Naive thymus-derived CD8-positive, alpha-beta T cell (primary cell): ENCODE data around the gene DCXR. TPM values are rescaled to one million over a fixed set of nuclear protein-coding genes. Genes with fewer than 3 reads are reported as not detected.

Source experiments
- ATAC-seq, 2 donors: fragments of 150-1000 bp; cut with Tn5 transposase in 1 of 2; sonication (Bioruptor Pico), chemical (Tn5 transposase) in 1 of 2; 1 replicate in 1 of 2; 2 replicates in 1 of 2; pipeline ENCODE4 v1.10.0; 2021; ENCODE audit warnings: mild to moderate bottlenecking in 2 of 2, moderate library complexity in 2 of 2
- POLR2A ChIA-PET: fragments of 350-600 bp; sonication (Branson Sonifier 250); formaldehyde crosslinking; loops from one replicate; lab custom pipeline; 2021; ENCODE audit warnings: antibody characterized with exemption; lab: Charles Lee
- DNase-seq, 10 donors: peaks; one replicate each; pipeline versions ENCODE4 v3.0.0 to v3.0.0-alpha.2; 2020 to 2022
- H3K27ac Mint-ChIP-seq, 10 donors: one replicate each; pipeline ENCODE4 v1.8.0; 2020 to 2022; ENCODE audit warnings: mild to moderate bottlenecking in 10 of 10, mixed read lengths in 10 of 10, moderate library complexity in 4 of 10, inconsistent platforms in 1 of 10
- H3K27me3 Mint-ChIP-seq, 5 donors: one replicate each; pipeline ENCODE4 v1.8.0; 2021 to 2022; ENCODE audit warnings: mixed read lengths in 5 of 5
- H3K36me3 Mint-ChIP-seq, 3 donors: one replicate each; pipeline ENCODE4 v1.8.0; 2020 to 2022; ENCODE audit warnings: mixed read lengths in 3 of 3, mild to moderate bottlenecking in 2 of 3, inconsistent platforms in 1 of 3
- H3K4me1 Mint-ChIP-seq, 4 donors: one replicate each; pipeline ENCODE4 v1.8.0; 2021 to 2022; ENCODE audit warnings: mixed read lengths in 4 of 4
- H3K4me3 Mint-ChIP-seq, 10 donors: one replicate each; pipeline ENCODE4 v1.8.0; 2020 to 2022; ENCODE audit warnings: mild to moderate bottlenecking in 10 of 10, mixed read lengths in 10 of 10, moderate library complexity in 6 of 10, inconsistent platforms in 1 of 10
- H3K9me3 Mint-ChIP-seq, 9 donors: one replicate each; pipeline ENCODE4 v1.8.0; 2020 to 2022; ENCODE audit warnings: mixed read lengths in 9 of 9, mild to moderate bottlenecking in 3 of 9, inconsistent platforms in 1 of 9, moderate library complexity in 1 of 9
- polyA plus RNA-seq, 3 donors: library from polyadenylated mRNA; unstranded; fragments of 300-500 nt; fragmentation: Illumina TruSeq; gene quantifications; one replicate each; pipeline ENCODE4 v1.2.3, GENCODE V29; 2021
- total RNA-seq, 8 experiments: library from RNA in 2 of 8; stranded (reverse) in 2 of 8; gene quantifications; one replicate each; pipeline ENCODE4 v1.2.3 and lab custom pipeline; 2021 to 2026

DCXR gene
- total and polyA plus RNA-seq, 5 experiments from 2014 or later, result 72.5 to 185 (median 113) TPM

- peaks cover 0 to 4% (median 0%) of the 10 kb centered on the region in 4 donors for H3K4me1 Mint-ChIP-seq
- peaks cover 0 to 10% (median 0%) of the 10 kb centered on the region in 3 donors for H3K36me3 Mint-ChIP-seq
- no peak for ATAC-seq
- POLR2A ChIA-PET, result no interaction called here
- H3K27ac Mint-ChIP-seq, result no peak overlapping the region
- H3K4me3 Mint-ChIP-seq, result no peak overlapping the region
- H3K9me3 Mint-ChIP-seq, result no peaks in the 10 kb centered on the region
- DNase-seq, result no peak
- no peaks in the 10 kb centered on the region for H3K27me3 Mint-ChIP-seq
These were observed 35.9 kb downstream of the DCXR start for GRCh38 chr17:82001571-82002056.

GRCh38 chr17:82000803-82001570 is 36.5 kb downstream of the DCXR start:
- H3K27me3 Mint-ChIP-seq, result no peaks in the 10 kb centered on the region
- peaks cover 0 to 12% (median 0%) of the 10 kb centered on the region in 3 donors for H3K36me3 Mint-ChIP-seq
- H3K4me3 Mint-ChIP-seq, result no peak overlapping the region
- DNase-seq, result no peak
- POLR2A ChIA-PET, result no interaction called here
- H3K27ac Mint-ChIP-seq, result no peak overlapping the region
- ATAC-seq, result no peak
- H3K9me3 Mint-ChIP-seq, result no peaks in the 10 kb centered on the region
- peaks cover 0 to 2% (median 0%) of the 10 kb centered on the region in 4 donors for H3K4me1 Mint-ChIP-seq

GRCh38 chr17:81999976-82000802 is 37.3 kb downstream of the DCXR start:
- no peak overlapping the region for H3K4me3 Mint-ChIP-seq
- no peaks in the 10 kb centered on the region for H3K9me3 Mint-ChIP-seq
- H3K27me3 Mint-ChIP-seq, result no peaks in the 10 kb centered on the region
- no peak for DNase-seq
- no peak for ATAC-seq
- H3K4me1 Mint-ChIP-seq, result no peaks in the 10 kb centered on the region
- POLR2A ChIA-PET, result no interaction called here
- H3K36me3 Mint-ChIP-seq, result peaks cover 0 to 12% (median 0%) of the 10 kb centered on the region in 3 donors
- no peak overlapping the region for H3K27ac Mint-ChIP-seq

GRCh38 chr17:81999587-81999975 is 37.9 kb downstream of the DCXR start:
- no peaks in the 10 kb centered on the region for H3K9me3 Mint-ChIP-seq
- DNase-seq, result no peak
- ATAC-seq, result no peak

GRCh38 chr17:81998691-81999438 is 38.6 kb downstream of the DCXR start:
- Mint-ChIP-seq H3K9me3 (no peaks in the 10 kb centered on the region), H3K27me3 (no peaks in the 10 kb centered on the region), H3K27ac (peak overlapping the region in 1 of 10 donors; percentile 34), H3K36me3 (peaks cover 0 to 12% (median 0%) of the 10 kb centered on the region in 3 donors), H3K4me1 (peaks cover 0 to under 1% (median 0%) of the 10 kb centered on the region in 4 donors), H3K4me3 (no peak overlapping the region)
- POLR2A ChIA-PET, result interaction anchor here (0.7 kb wide), 1 partner anchor 334 kb away, joined by 5 read pairs; no protein-coding TSS in a partner anchor
- ATAC-seq, result no peak
- DNase-seq, result no peak

More at GRCh38 chr17:81999587-81999975, 37.9 kb downstream of the DCXR start:
- H3K4me1 Mint-ChIP-seq, result no peaks in the 10 kb centered on the region
- H3K36me3 Mint-ChIP-seq, result peaks cover 0 to 12% (median 0%) of the 10 kb centered on the region in 3 donors
- no peaks in the 10 kb centered on the region for H3K27me3 Mint-ChIP-seq
- no peak overlapping the region for H3K27ac Mint-ChIP-seq
- no peak overlapping the region for H3K4me3 Mint-ChIP-seq
- POLR2A ChIA-PET, result interaction anchor here (0.7 kb wide), 1 partner anchor 335 kb away, joined by 5 read pairs; no protein-coding TSS in a partner anchor

- Mint-ChIP-seq H3K4me1 (peaks cover 0 to 5% (median 0%) of the 10 kb centered on the region in 4 donors), H3K9me3 (no peaks in the 10 kb centered on the region), H3K36me3 (peaks cover 0 to 12% (median 0%) of the 10 kb centered on the region in 3 donors), H3K27me3 (no peaks in the 10 kb centered on the region), H3K4me3 (no peak overlapping the region), H3K27ac (peak overlapping the region in 1 of 10 donors; percentile 34)
- POLR2A ChIA-PET, result no interaction called here
- DNase-seq (no peak), ATAC-seq (no peak)
These were observed 39.3 kb downstream of the DCXR start for GRCh38 chr17:81998212-81998611.

GRCh38 chr17:81996757-81997441 is 40.6 kb downstream of the DCXR start:
- peaks cover 0 to 5% (median 0%) of the 10 kb centered on the region in 4 donors for H3K4me1 Mint-ChIP-seq
- DNase-seq (no peak), ATAC-seq (no peak)
- no peaks in the 10 kb centered on the region for H3K9me3 Mint-ChIP-seq
- no peaks in the 10 kb centered on the region for H3K27me3 Mint-ChIP-seq
- peaks cover 0 to 12% (median 0%) of the 10 kb centered on the region in 3 donors for H3K36me3 Mint-ChIP-seq
- no peak overlapping the region for H3K4me3 Mint-ChIP-seq
- H3K27ac Mint-ChIP-seq, result no peak overlapping the region
- POLR2A ChIA-PET, result no interaction called here

GRCh38 chr17:81996232-81996756 is 41.2 kb downstream of the DCXR start:
- no peaks in the 10 kb centered on the region for H3K27me3 Mint-ChIP-seq
- H3K9me3 Mint-ChIP-seq, result no peaks in the 10 kb centered on the region
- H3K4me1 Mint-ChIP-seq, result peaks cover 0 to 5% (median 0%) of the 10 kb centered on the region in 4 donors
- POLR2A ChIA-PET, result no interaction called here
- H3K27ac Mint-ChIP-seq, result no peak overlapping the region
- DNase-seq (no peak), ATAC-seq (no peak)
- peaks cover 0 to 12% (median 0%) of the 10 kb centered on the region in 3 donors for H3K36me3 Mint-ChIP-seq
- H3K4me3 Mint-ChIP-seq, result no peak overlapping the region

GRCh38 chr17:81995463-81996231 is 41.9 kb downstream of the DCXR start:
- no peaks in the 10 kb centered on the region for H3K27me3 Mint-ChIP-seq
- H3K4me1 Mint-ChIP-seq, result peaks cover 0 to 9% (median 2%) of the 10 kb centered on the region in 4 donors
- DNase-seq (no peak), ATAC-seq (no peak)
- no peaks in the 10 kb centered on the region for H3K9me3 Mint-ChIP-seq
- peaks cover 0 to 12% (median 0%) of the 10 kb centered on the region in 3 donors for H3K36me3 Mint-ChIP-seq
- H3K4me3 Mint-ChIP-seq, result no peak overlapping the region
- POLR2A ChIA-PET, result no interaction called here
- H3K27ac Mint-ChIP-seq, result peak overlapping the region in 1 of 10 donors; percentile 29

GRCh38 chr17:81994593-81995462 is 42.7 kb downstream of the DCXR start:
- no peaks in the 10 kb centered on the region for H3K9me3 Mint-ChIP-seq
- no peak for DNase-seq
- POLR2A ChIA-PET, result no interaction called here

More at GRCh38 chr17:81994593-81995462, 42.7 kb downstream of the DCXR start:
- Mint-ChIP-seq H3K4me1 (peaks cover 0 to 12% (median 5%) of the 10 kb centered on the region in 4 donors), H3K27me3 (no peaks in the 10 kb centered on the region), H3K36me3 (peaks cover 0 to 12% (median 0%) of the 10 kb centered on the region in 3 donors), H3K4me3 (no peak overlapping the region), H3K27ac (peak overlapping the region in 1 of 10 donors; percentile 29)
- ATAC-seq, result no peak
